ENCODE results near the gene CPZ.

- TF ChIP-seq CTCF (optimal IDR thresholded peaks at IDR 0.05 in 1 of 3, IDR thresholded peaks at IDR 0.05 in 1 of 3, conservative IDR thresholded peaks at IDR 0.05 in 1 of 3; ENCODE audit: extremely low read depth in 1 of 3, insufficient read depth in 2 of 3, low read length in 3 of 3) (no peak), EZH2 (IDR thresholded peaks at IDR 0.05; ENCODE audit: low read length) (no peak)
Observed at GRCh38 chr4:8575457-8575856, 17.1 kb upstream of the CPZ start.
